GM12891 (cell line): Measurements from ENCODE around the gene SPDYE4.

Experiments used
- DNase-seq: peaks from one replicate; pipeline ENCODE4 v3.0.0; 2011; ENCODE audit warnings: low spot score; ENCODE audit not compliant: insufficient read length
- FAIRE-seq: peaks from 2 replicates; lab custom pipeline; 2011; peaks lifted over from hg19 to GRCh38; lab: Jason Lieb, UNC
- PAX5 ChIP-seq: IDR thresholded peaks from 2 replicates; pipeline ENCODE4 v1.6.1; 2011; ENCODE audit warnings: low read length, moderate library complexity, mild to moderate bottlenecking; ENCODE audit not compliant: insufficient read depth, severe bottlenecking
- POLR2A ChIP-seq: IDR thresholded peaks from 2 replicates; pipeline ENCODE4 v1.6.1; 2011; ENCODE audit warnings: low read depth, low read length, control low read depth
- POLR2AphosphoS5 ChIP-seq: IDR thresholded peaks from 2 replicates; pipeline ENCODE4 v1.6.1; 2011; ENCODE audit warnings: low read depth, low read length, control low read depth
- POU2F2 ChIP-seq: IDR thresholded peaks from 2 replicates; pipeline ENCODE4 v1.6.1; 2011; ENCODE audit warnings: low read depth, mild to moderate bottlenecking, control low read depth, low read length, moderate library complexity
- SPI1 ChIP-seq: IDR thresholded peaks from 2 replicates; pipeline ENCODE4 v1.6.1; 2011; ENCODE audit warnings: low read depth, low read length, control low read depth
- TAF1 ChIP-seq: IDR thresholded peaks from 2 replicates; pipeline ENCODE4 v1.6.1; 2011; ENCODE audit warnings: low read depth, low read length, control low read depth

The SPDYE4 gene

DNA sequence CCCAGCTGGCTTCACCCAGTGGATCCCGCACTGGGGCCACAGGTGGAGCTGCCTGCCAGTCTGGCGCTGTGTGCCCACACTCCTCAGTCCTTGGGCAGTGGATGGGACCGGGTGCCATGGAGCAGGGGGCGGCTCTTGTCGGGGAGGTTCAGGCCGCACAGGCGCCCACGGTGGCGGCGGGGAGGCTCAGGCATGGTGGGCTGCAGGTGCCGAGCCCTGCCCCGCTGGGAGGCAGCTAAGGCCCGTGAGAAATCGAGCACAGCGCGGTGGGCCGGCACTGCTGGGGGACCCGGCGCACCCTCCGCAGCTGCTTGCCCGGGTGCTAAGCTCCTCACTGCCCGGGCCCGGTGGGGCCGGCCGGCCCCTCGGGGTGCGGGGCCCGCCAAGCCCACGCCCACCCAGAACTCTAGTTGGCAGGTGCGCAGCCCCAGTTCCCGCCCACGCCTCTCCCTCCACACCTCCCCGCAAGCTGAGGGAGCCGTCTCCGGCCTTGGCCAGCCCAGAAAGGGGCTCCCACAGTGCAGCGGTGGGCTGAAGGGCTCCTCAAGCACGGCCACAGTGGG, 40.3 kb downstream of the SPDYE4 start:
- no peak for TF ChIP-seq TAF1
- TF ChIP-seq PAX5, result no peak
- no peak for TF ChIP-seq POLR2A
- no peak for TF ChIP-seq POU2F2
- DNase-seq (no peak), FAIRE-seq (no peak)

DNA sequence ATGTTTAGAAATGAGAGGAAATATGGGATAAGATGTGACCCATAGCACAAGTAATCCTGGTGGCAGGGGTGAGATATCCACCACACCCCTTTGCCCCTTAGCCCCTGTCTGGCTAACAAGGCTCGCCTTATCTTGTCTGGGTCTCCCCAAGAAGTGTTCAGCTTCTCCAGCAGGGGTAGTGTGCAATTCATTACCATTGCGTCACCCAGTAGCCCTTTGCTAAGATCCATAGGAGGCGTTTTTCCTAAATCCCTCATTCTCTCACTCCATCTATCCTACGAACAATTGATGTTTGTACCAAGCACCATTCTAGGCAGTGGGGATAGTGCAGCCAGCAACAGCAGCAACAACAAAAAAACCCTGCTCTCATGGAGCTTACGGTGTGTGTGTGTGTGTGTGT, 44.5 kb downstream of the SPDYE4 start:
- DNase-seq, result no peak
- no peak for FAIRE-seq
- TF ChIP-seq POLR2AphosphoS5 (no peak), PAX5 (no peak), POU2F2 (no peak), SPI1 (no peak), TAF1 (no peak), POLR2A (no peak)

DNA sequence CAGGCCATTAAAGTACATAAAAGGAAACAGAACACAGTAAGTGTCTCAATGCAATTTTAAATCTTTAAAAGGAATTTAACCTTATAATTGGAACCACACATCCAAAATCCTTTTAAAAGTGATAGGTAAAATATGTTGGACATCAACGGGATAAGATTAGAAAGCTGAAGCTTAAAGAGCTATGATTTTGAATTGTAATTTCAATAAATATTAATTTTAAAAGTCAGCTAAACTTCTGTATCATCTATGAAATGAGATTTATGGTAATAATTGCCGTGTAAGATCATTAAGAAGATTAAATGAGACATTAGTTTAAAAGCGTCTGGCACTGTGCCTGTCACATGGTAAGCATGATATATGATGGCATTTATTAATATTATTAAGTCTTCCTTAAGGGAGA, 45.0 kb downstream of the SPDYE4 start:
- FAIRE-seq, result no peak

DNA sequence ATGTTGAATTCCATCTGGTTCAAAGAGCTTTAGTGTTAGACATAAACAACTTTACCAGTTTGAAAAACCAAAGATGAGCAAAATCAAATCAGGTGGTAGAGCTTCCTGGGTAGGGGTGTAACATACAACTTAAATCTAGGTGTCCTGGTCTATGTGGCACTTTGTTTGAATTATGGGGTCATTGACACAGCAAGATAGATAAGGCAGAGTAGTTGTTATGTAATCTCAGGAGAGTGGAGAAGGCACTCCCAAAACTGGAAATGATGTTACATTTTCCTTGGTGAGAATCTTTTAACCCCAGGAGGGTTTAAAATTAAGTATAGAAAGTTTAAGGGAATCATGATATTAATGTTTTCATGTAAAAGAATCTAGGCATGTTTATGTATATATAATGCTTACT, 45.6 kb downstream of the SPDYE4 start:
- FAIRE-seq (no peak), DNase-seq (no peak)
- TF ChIP-seq SPI1, result no peak
- no peak for TF ChIP-seq TAF1
- no peak for TF ChIP-seq POLR2AphosphoS5
- no peak for TF ChIP-seq POLR2A
- no peak for TF ChIP-seq POU2F2
- no peak for TF ChIP-seq PAX5

More for the DNA sequence above, 45.0 kb downstream of the SPDYE4 start:
- TF ChIP-seq SPI1 (no peak), POLR2A (no peak), POU2F2 (no peak), TAF1 (no peak), POLR2AphosphoS5 (no peak), PAX5 (no peak)
- DNase-seq, result no peak

DNA sequence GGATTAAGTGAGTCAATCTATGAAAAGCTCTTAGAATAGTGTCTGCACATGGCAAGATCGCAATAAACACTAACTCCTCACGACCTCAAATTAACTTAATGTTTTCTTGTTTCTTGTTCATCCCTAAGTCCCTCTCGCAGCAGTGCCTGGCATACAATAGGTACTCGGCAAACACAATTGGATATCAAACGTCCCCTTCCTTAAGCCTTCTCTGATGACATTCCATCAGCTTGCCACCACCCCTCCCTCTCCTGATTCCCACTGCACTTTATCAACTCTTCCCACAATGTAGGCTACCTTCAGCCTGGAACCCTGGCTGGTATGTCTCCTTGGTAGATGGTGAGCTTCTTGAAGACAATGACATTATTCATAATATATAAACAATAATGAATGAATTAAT, 47.1 kb downstream of the SPDYE4 start:
- DNase-seq (no peak), FAIRE-seq (no peak)
- TF ChIP-seq POU2F2, result no peak
- no peak for TF ChIP-seq SPI1
- TF ChIP-seq POLR2AphosphoS5, result no peak
- no peak for TF ChIP-seq TAF1
- TF ChIP-seq POLR2A, result no peak
- TF ChIP-seq PAX5, result no peak

DNA sequence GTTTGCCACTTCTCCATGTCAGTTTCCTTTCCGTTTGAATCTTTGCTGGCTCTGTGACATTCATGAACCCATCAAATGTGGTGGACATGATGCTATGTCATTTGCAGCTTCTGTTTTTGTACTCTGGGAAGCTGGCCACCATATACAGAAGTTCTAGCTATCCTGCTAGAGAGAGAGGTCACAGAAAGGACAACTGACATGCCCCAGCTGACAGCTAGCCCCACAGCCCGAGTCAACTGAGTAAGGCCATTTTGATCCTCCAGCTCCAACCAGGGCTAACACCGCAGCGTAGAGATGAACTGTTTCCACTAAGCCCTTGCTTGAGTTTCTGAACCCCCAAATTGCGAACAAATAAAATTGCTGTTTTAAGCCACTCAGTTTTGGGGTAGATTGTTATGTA, 47.5 kb downstream of the SPDYE4 start:
- FAIRE-seq, result no peak
- TF ChIP-seq POU2F2, result no peak
- TF ChIP-seq TAF1, result no peak
- TF ChIP-seq SPI1, result no peak
- no peak for TF ChIP-seq PAX5
- no peak for TF ChIP-seq POLR2A
- TF ChIP-seq POLR2AphosphoS5, result no peak
- no peak for DNase-seq

DNA sequence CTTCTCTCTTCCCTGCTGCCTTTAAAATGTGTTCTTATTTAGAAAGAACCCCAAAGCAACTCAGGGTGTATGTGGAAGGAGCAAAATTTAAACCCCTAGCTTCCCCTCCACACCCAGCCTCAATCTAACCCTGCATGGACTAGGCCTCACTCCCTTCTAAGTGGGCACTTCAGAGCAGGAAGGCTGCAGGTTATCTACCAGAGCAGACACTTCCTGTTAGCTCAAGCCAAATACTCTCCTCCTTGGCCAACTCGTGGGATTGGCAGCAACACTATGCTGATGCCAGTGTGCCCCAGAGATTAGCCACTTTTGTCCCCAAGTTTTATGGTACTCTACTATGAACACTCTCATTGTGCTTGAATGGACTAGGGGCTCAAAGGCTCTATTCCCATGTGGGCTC, 49.3 kb downstream of the SPDYE4 start:
- FAIRE-seq (no peak), DNase-seq (no peak)
- TF ChIP-seq POLR2A (no peak), PAX5 (no peak), SPI1 (no peak), POU2F2 (no peak), POLR2AphosphoS5 (no peak), TAF1 (no peak)

DNA sequence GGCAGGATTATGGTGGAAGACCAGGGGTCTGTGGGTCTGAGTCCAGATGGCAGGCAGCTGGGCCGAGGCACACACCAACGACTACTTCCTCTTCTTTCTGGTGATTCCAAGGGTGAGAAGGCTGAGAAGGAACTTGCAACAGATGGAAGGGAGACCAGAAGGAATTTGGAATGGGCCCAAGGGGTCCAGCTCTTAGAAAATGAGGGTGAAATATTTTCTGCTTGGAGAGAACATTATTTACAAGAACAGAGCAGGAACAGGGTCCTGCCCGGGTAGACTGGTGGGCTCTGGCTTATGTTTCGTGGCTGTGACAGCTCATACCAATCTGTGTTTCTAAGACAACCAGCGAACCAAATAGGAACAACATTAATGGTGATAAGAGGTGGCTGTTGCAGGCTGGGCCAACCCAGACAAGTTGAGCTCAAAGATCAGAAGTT, 50.3 kb downstream of the SPDYE4 start:
- no peak for FAIRE-seq
- DNase-seq, result no peak
- TF ChIP-seq TAF1 (no peak), POLR2AphosphoS5 (no peak), PAX5 (no peak), SPI1 (no peak), POLR2A (no peak), POU2F2 (no peak)

DNA sequence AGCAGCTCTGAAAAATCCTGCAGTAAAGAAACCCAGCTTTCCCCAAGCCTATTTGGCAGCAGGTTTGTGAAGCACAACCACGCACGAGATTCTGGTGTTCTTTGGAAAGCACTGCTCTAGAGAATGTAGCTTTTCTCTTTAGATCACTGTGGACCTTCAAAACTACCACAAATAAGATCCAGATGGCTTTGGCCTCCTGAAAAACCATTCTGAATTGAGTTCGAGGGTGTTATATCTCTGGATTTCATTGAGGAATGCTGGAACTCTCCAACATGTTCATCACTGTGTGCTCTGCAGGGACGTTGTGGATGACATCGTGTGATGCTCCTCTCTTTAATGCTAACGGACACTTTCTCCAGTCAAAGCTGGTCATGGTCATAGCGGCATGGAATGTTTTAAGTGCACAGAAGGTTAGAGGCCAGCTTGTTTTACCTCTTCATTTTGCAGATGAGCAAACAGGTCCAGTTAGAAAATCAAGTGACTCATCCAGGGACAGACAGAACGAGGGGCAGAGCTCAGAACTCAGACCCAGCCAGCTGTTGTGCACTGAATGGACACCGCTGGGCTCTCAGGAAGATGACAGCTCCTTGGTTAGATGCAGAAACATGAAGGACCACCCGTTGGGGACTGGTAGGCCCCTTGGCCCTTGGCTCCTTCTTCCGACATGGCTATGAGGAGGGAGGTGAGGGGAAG, 50.9 kb downstream of the SPDYE4 start:
- no peak for DNase-seq
- TF ChIP-seq POLR2AphosphoS5 (no peak), TAF1 (no peak), SPI1 (no peak), POLR2A (no peak), POU2F2 (no peak), PAX5 (no peak)
- FAIRE-seq, result no peak
